ENCODE results near the gene FOCAD.

Gene FOCAD

DNA sequence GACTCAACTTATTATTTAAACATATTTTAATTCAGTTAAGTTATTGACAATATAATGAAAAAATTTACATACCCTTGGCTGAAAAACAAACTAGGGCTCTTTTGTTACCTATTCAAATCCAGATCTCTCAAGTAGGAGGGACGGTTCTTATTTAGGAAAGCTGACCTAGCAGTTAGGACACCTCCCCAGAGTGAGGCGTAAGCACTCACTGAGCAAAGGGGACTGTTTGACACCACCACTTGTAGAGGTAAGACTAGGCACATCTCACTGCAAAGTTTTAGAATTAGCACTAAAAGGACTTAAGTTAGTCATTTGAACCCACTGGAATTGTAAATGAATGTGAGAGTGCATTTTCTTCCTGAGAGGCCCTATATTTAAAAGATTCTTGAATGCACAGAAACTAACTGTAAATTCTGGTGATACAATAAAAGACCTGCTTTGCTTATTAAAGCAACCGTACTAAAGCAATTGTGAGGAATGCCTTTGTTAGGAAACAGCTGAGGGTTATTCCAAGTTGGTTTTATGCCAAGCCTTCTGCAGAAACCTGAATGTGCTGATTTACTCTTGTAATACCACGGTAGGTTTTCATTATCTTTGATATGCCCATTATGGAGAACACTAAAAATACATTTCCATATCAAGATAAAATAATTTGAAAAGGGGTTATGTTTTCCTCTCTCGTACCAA is 331.2 kb downstream of the FOCAD start:
- no peak for DNase-seq (ENCODE audit: low read depth)

DNA sequence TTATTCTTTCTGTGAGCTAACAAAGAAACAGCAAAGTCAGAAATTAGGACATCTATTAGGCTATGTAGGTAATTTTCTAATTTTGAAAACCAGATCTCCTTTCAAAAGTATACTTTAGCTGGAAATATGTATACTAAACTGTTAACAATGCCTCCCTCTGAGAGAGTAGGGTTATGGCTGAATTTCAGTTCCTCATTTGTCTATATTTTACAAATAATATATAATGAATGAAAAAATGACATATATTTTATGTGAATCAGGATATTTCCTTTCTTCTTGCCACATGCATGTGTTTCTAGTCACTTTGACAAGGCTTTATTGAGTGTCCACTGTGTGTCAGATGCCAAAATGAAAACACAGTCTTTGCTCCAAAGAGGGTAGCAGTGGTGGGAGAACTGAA is 331.9 kb downstream of the FOCAD start:
- DNase-seq (ENCODE audit: low read depth) = no peak

DNA sequence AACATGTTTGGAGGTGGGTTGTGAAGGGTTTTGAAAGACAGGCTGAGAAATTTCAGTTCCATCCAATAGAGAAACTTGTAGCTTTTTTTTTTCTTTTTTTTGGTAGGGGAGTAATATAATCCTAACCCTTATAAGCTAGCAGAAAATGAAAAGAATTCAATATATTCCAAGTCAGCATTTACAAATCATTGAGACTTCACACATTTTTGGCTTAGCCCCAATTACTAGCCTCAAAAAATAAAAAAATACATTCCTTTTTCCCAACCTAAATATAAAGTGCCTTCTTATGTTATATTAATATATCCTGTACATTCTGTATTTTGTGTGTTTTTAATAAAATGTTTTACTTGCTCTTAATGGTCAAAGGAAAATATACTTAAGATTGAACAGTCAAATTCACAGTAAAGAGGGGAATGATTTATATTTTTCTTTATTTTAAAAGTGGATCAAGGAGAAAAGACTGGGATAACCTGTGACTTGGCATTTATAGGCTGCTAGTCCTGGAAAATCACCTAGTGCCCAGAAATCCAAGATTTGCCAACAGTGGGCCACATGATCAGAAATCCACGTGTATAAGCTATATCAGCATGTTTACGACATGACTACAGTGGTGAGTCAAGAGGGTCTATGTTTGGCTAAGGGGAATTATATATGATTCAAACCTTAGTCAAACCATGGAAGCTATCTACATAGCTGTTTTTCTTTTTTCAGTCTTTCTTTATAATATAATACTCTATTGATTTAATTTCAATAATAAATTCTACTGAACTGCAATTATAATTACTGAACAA is 332.8 kb downstream of the FOCAD start:
- peak; percentile 61 for DNase-seq (ENCODE audit: low read depth)

DNA sequence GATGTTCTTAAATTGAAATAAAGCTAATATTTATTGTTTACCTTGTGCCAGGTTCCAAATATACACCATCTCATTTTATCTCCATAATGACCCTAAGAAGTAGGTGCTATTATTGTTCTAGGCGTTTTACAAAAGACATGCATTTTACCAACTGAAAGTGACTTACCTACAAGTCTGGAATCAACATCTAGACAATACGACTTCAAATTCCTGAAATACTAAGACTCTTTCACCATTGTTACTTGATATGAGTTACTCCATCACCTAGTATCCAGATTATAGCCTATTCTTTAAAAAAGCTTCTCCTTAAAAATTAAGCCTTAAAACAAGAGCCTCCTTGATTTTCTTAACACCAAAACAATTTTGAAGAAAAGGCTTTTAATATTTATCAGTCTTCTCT is 334.1 kb downstream of the FOCAD start:
- DNase-seq (ENCODE audit: low read depth) = no peak

DNA sequence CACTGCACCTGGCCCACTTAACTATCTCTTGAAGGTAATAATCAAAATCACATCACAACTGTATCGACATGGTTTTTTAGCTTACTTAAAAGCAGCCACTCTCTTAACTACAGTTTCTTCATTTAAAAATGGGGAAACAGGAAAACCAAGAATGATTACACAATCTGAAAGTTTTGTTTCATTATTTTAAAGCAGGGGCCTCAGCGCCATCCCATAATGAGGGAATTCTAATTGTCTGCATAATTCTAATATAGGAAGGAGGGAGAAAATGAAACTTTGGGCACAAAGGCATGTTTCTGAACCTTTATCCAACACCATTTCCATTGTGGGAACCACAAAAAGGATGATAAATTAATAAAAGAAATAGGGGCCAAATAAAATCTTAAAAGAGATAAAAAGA is 339.8 kb downstream of the FOCAD start:
- no peak for DNase-seq (ENCODE audit: low read depth)

DNA sequence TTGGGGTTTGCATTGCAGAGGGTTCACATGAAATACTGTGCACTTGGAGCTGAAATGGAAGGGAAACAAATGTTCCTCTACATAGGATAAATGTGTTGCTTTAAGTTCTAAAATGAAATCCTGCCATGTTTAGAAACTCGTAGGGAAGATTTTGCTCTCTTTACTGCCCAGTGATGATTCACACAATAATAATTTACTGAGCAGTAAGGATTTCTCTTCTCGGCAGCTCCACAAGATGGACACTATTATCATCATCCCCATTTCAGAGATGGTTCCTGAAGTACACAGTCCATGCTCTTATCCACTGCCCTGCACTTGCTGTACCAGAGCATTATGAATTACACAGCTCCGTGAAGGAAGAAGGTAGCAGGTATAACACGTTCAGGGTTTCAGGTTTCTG is 343.2 kb downstream of the FOCAD start:
- peak; percentile 70 for DNase-seq (ENCODE audit: low read depth)

DNA sequence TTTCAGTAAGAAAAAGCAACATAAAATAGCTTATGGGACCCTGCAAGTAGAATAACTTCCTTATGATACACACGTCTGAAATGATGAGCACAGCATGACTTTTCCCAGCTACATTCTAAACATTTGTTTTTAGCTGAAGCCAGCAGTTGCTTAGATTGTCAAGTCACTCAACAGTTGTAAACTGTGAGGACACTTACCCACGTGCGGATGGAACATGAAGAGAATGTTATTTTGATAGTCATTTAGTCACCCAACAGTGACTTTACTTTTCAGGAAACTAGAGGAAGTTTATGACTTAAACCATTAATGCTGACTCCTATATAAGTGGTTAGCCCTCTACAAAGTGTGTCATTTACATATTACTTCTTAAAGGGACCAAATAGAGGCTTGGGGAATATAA is 344.4 kb downstream of the FOCAD start:
- DNase-seq (ENCODE audit: low read depth) = peak; percentile 65

DNA sequence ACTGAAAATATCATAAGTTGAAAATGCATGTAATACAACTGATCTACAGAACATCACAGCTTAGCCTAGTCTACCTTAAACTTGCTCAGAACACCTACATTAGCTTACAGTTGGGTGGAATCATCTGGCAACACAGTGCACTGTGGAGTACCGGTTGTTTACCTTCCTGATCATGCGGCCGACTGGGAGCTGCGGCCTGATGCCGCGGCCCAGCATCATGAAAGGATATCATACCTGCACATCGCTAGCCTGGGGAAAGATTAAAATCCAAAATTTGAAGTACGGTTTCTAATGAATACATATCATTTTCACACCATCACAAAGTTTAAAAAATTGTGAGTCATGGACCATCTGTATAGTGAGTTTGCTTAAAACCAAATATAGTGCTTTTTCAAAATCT is 345.6 kb downstream of the FOCAD start:
- no peak for DNase-seq (ENCODE audit: low read depth)

DNA sequence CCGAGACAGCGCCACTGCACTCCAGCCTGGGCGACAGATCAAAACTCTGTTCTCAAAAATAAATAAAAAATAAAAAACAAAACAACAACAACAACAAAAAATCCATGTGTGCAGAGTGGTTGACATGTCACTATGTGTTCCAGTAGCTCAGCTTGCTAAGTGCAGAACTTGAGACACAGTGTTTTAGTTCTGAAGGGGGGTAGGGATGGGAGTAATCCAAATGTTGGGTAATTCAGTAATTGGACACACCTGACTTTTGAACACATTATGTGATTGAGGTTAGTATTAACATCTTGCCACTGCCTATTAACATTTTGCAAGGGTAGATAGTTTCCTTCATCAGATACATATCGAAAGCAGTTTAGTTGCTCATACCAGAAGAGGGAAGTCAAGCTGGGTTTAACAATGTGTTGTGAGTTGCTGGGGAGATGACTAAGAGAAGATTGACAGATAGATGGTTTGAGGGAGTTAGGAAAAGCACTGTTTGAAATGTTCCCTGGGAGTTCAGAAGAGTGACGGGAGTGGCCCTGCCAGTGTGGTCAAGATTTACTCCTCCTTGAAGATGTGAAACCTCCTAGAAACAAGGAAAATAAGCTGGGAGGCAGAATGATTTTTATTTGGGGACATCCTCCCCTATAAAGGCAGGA is 346.5 kb downstream of the FOCAD start:
- DNase-seq (ENCODE audit: low read depth) = peak; percentile 80

DNA sequence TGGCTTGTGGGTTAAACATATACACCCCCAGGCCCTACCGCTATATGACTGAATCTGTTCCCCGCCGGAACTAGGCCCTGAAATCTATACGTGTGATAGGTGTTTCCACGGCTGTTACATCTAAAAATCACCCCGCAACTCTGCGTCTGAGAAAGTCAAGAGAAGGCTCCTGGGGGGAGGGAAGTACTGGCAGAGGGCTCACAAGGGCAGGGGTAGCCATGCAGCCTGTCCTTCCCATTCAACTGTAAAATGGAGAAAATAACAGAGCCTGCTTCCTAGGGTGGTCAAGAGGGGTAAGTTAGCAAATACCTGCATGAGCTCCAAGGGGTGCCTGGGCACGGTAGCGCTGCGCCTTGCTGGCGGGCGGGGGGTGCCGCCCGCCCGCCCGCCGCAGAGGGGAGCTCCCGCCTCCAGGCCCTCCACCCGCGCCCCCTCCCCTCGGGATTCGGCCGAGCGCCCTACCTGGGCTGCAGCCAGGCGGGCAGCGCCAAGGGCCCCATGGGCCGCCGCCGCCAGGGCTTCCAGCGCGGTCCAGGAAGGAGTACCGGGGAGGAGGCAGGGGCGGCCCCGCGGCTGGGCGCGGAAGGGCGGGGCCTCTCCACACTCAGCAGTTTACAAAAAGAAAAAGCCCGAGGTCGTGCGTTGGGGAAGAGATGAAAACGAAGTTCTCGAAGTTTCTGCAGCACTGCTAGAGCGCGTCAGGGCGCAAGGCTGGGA is 347.2 kb downstream of the FOCAD start, which contains the start of gene HACD4:
HACD4 (minus strand) TSS at position 550 of the 717 bp plus-strand sequence; CDS start at position 500, 50 bp downstream.
- peak; percentile 49 for DNase-seq (ENCODE audit: low read depth)

DNA sequence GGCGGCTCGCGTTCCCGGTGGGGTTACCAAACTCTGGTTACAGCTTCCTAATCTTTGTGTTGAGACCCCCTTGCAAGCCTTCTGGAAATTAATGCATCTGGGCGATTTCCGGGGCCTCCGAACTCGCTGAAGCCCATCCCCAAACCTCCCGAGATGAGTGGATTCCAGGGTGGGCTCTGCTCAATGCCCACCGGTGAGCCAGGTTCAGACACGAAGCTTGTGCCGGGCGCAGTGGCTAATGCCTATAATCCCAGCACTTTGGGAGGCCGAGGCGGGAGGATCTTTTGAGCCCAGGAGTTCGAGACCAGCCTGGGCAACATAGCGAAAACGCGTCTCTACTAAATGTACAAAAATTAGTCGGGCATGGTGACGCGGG is 347.7 kb downstream of the FOCAD start:
- no peak for DNase-seq (ENCODE audit: low read depth)

DNA sequence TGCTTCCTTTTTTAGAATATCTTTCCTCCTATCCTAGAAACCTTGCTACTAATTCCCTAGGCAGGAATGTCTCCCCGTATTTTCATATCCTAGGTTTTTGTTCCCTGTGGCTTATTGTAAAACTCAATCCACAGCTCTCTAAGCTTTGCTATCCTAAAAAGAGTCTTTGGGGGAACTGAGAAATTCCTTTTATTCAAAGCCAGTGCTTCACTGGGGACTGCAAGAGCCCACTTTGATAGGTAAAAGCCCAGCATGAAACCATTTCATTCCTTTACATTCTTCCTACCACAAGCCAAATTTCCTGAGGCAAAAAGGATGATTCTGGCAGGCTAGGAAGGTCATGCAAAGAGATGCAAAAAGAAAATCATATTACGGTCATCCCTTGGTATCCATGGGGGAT is 353.2 kb downstream of the FOCAD start:
- no peak for DNase-seq (ENCODE audit: low read depth)

DNA sequence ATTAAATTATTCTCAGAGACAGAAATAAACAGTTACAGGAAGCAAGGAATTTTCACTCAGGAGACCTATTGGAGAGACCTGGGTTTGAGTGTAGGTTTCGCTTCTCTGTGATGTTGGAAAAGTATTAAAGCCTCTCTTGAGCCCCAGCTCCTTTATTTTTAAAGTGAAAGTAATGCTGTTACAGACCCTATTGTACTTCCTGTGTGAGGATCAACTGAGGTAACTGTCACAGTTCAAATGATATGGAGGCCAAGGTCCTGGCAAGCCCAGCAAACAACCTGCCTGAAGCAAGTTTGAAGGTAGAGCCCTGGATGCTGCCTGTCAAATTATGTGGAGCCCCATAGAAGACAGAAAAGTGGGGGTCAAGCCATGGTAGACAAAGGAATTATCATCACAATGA is 355.2 kb downstream of the FOCAD start:
- DNase-seq (ENCODE audit: low read depth) = no peak

DNA sequence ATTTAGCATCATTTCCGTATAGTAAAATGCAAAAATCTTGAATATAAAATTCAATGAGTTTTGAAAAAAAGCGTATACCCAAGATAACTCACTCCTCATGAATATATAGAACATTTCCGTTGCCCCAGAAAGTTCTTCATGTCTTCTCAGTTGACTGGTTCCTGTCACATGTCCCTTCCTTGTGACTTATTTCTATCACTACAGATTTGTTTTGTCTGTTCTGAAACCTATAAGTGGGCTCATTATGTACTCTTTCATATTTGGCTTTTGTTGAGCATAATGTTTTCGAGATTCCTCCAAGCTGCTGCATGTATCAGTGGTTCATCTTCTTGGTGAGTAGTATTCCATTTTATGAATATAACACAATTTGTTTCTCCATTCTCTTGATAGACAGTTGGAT is 358.4 kb downstream of the FOCAD start:
- no peak for DNase-seq (ENCODE audit: low read depth)

DNA sequence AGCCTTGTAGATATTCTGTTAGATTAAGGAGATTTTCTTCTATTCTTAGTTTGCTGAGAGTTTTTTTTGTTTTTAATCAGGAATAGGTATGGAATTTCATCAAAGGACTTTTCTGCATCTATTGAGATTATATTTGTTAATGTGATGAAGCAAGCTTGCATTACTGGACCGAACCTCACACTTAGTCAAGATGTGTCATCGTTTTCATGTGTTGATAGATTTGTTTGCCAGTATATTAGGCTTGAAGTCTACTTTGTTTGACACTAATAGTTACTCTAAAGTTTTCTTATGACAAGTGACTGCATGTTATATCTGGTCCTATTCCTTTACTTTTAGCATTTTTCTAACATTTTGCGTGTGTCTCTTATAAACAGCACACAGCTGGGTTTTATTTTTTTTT is 359.8 kb downstream of the FOCAD start:
- DNase-seq (ENCODE audit: low read depth) = no peak

Data from EH (cell line).